HL-60/S4 treated with retinoic acid at 250 ng/mL for 4 days and 3 days (cell line): ENCODE measurements around the gene CBR4.

Experiments
- in situ Hi-C: fragments of 300-500 bp; cut with MboI; formaldehyde crosslinking; loops from 2 replicates; pipeline ENCODE4 v1.7.0; 2022; ENCODE audit warnings: low sequenced_read_pairs

CBR4 gene

DNA sequence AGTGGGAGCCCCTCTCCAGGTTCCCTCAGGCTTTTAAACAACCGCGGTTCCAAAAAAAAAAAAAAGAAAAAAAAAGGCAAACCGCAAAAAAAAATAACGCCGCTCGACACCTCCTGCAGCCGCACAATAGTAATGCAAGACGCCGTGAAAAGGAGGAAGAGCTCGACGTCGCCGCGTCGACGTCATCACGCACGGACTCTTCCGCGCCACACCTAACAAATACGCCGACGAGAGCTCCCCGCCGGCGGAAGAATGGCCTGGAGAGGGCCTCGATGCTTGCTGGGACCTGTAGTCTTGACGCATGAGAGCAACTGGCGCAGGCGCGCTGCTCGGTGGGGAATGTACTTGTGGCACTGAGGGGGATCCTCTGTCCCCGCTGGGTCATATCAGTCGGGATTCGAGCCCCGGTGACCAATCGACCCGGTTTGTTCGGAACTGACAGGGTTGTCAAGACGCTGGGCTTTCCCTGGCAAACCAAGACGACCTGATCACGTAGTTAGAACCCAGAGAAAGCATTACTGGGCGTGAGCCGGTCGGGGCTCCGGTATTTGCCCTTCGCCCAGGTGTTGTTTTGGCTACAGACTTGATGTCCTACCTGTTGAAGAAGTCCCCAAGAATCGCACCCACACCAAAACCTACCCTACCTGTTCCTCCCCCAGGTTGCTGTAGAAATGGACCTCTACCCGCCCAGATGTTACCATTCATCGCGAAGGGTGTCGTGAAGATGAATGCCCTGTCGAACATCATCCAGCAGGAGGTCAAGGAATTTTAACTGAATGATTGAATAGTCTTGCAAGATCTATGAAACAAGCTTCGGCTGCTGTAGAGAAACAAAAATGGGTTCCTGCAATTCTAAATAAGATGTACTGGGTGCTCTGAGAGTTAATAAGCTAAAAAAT, at the start of gene CBR4:
Gene CBR4, minus strand, starts transcription at position 131 of the 899 bp plus-strand sequence. CDS start 166 bp downstream, outside the sequence.
- in situ Hi-C loops, result loop anchor here (25.0 kb wide), 1 partner anchor 477 kb away; no protein-coding TSS in a partner anchor

DNA sequence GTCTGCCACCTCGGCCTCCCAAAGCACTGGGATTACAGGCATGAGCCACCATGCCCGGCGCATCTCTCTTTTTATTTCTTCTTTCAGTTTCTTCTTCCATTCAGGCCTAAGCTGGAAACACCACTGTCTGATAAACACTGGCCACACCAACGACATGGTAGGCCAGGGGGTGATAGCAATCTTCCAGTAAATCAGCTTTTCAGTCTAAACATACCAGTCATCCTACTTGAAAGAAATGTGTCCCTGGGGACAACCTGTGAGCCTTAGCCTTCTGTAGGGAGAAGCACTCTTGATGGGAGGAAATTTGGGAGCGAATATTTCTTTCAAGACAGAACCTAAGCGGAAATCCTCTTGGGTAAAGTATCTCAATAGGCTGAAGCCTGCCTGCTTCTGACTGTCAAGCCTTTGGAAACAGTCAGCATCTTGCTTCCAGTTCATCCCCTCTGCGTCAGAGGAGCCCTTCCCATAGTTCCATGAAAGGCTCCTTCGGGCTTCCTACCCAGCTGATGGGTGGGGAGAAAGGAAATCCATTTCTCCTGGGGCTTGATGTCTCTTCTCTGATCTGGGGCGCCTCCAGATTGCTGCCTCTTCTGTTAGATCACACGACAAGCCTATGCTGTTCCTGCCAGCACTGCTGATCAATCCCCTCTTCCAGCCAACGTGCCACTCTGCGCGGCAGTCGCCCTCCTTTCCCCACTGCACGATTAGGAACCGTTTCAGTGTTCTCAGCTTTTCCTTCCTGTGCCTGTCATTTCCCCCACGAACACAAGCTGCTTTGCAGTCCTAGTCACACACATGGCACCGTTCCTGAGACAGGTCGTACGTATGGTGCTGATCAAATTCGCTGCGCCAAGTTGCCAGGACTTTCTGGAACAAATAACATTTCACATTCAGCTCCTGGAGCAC, 49.5 kb upstream of the CBR4 start:
- in situ Hi-C loops, result no loop called here

DNA sequence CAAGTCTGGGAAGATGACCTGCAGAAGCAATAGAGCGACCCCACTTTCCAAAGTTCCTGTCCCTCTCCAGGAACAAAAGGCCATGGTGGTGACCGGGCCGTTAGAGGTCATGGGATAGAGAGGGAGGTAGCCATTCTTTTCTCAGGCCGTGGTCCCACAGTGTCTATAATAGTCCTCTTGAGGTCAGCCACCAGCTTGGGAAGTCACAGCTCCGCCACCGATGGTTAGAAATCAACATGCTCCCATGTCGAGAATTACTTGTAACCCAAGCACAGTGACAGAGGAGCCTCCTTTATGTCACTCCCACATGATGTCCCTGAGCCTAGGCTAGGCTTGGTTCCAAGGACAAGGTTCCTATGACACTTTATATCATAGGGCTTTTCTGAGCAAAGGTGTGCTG, 48.3 kb upstream of the CBR4 start:
- in situ Hi-C loops, result no loop called here

DNA sequence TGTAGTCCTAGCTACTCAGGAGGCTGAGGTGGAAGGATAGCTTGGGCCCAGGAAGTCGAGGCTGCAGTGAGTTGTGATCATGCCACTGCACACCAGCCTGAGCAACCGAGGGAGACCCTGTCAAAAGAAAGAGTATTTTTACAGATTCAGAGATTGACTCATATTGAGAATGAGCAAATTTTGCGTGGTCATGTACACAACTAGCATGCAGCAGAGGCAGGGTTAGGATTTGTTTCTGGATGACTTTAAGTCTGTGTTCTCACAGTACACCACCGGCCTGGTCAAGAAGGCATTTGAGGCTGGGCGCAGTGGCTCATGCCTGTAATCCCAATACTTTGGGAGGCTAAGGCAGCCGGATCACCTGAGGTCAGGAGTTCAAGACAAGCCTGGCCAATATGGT, 44.8 kb upstream of the CBR4 start:
- in situ Hi-C loops, result no loop called here

DNA sequence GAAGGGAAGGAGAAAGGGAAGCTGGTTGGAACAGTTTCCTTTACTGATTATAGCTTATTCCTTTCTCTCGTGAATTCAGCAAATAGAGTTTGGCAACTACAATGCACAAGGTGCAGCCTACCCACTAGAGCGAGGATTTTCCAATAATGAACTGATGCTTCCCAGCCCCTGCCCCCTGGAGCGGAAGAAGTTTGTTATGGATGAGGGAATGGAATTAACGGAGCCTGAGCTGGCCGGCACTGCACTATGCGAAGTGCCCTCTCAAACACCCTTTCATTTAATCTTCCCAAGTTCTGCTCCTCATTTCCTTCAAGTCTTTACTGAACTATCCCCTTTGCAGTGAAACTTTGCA, 42.5 kb upstream of the CBR4 start:
- in situ Hi-C loops, result no loop called here

DNA sequence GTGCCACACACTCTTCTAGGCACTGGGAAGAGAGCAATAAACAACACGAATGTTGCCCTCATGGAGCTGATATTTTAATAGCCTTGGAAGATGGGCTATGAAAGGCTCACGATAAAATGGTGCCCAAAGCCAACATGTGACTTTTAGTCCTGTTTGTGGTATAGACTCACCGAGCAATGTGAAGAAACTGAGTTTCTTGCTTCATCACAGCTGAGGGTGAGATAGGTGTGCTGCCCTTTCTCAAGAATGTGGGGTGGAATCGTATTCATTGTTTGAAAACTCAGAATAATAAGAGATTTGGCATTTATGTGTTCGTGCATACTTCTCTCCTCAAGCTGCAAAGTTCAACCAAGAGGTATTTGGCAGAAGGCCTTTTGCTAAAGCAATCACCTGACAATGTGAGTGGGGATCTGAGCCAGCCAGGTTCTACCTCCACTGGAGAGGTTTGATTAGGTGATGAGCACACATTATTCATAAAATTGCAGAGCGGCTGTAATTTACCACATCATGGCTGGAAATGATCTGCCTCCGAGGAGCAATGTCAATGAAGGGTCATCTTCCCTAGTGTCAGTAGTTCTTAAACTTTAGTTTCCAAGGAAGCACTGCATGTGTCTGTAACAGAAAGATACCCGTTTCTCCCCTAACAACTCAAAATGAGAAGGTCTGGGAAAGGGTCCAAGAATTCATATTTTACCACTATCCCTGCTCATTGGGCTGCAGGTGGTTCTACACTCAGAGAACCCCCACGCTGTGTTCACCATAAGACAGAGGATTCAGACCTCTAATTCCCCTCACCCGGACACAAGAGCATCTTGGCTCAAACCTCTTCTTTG, 41.9 kb upstream of the CBR4 start:
- in situ Hi-C loops, result no loop called here

DNA sequence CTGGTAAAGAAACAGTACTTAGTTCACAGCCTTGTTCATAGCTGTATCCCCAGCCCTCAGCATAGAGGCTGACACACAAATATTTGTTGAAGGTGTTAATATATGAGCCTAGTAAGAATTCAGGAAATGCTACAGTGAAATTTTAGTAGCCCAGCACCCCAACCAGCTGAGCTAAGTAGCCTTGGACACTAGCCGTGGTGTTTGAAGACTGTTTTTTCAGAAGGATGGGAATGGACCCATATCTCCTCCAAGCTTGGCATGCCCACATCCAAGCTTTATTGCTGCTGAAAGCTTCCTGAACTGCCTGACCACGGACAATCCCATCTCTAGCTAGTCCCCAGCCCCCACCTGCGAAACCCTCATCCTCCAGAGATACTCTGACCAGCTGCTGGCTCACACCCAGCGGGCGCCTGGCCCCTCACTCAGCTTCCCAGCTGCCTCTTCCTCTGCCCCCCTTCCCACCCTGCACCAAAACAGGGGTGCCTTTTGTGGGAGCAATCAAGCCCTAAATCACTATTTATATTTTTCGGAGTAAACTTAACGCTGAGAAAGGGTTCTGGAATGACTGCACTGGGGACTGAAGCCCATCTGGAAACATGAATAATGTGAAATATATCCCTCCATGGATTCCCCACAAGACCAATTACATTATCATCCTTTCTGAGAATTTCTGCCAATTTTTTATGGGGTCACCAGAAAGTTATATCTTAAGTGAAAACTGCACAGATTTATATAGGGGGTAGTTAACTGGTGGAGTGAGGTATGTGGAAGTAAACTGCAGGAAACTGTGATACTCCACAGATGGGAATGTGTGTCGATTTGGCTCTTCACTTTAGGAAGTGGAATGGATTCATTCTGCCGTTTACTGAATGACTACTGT, 41.1 kb upstream of the CBR4 start:
- in situ Hi-C loops, result no loop called here

DNA sequence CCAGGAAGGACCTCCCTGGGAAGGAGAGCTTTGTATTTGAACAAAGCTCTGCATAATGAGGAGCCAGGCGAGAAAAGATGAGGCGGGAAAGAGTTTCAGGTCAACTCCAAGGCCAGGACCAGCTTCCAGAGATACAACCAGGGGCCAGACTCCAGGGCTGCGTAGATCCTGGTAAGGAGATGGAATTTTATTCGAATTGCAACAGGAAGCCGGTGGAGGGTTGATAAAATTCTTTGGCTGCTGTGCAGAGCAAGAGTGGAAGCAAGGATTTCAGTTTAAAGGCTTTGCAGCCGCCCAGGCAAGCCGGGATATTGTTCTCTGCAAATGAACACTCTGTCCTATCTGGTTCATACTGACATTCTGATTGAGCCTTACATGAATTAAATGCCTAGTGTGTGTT, 40.2 kb upstream of the CBR4 start:
- in situ Hi-C loops, result no loop called here

DNA sequence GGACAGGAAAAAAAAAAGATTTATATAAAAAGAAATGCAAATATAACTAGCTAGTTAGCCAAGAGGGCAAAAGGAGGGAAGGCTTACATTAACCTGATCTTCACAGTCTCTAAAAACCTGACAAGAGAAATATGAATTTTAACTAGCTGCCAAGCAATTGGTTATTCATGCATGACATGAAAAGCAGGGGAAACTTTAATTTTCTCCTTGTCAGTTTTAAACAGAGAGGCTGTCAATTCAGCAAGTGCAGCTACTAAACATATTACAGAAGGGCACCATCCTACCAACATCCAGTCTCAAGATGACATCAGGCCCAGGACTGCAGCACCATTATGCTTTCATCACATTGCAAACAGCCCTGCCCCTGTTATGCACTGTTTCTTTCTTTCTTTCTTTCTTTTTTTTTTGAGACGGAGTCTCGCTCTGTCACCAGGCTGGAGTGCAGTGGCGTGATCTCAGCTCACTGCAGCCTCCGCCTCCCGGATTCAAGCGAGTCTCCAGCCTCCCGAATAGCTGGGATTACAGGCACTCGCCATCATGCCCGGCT, 38.9 kb upstream of the CBR4 start:
- in situ Hi-C loops, result no loop called here

DNA sequence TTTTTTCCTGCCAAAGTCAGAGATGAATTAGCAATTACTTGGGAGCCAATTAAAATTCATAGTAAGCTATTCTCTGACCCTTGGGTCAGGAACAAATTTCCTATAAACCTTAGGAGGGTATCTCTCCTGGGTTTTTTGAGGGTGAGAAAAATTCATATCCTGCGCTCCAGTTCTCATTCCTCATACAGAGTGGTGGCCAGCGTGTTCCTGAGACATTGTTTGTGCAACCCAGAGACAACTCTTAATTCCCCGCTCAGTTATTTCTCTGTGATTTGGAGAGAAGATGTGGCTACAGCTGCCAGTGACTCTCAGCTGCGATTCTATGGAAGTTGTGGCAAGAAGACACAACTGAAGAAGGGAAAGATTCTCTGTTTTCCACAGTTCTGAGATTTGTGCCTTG, 37.9 kb upstream of the CBR4 start:
- in situ Hi-C loops, result no loop called here

DNA sequence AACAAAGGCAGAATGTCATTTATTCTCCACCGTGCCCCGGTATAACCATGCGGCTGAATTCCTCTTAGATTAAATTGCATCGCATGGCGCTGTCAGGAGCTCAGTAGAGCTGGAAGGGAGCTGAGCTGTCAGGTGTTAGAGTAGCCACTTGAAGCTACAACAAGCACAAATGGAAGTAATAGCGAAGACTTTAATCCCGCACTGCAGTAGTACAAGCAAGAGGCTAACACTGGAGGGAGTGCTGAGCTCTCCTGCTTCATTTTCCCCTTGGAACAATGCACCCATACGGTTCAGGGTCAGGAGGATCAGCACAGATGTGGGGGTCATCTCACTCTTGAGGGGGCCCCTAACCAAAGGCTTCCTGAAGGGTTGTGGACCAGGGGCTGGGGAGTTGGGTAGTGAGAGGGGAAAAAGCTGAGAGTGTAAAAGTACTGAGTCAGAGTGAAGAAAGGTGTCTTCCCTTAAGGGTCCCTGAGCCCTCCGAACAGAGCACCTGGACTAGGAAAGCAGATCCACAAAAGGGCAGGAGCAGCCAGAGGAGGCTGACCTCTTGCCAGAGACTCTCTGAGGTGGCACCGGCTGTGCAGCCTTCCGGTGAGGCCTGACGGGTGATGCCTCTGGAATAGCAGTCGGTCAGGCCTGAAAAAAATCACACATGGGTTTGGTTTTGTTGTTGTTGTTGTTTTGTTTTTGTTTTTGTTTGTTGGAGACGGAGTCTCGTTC, 36.0 kb upstream of the CBR4 start:
- in situ Hi-C loops, result no loop called here

DNA sequence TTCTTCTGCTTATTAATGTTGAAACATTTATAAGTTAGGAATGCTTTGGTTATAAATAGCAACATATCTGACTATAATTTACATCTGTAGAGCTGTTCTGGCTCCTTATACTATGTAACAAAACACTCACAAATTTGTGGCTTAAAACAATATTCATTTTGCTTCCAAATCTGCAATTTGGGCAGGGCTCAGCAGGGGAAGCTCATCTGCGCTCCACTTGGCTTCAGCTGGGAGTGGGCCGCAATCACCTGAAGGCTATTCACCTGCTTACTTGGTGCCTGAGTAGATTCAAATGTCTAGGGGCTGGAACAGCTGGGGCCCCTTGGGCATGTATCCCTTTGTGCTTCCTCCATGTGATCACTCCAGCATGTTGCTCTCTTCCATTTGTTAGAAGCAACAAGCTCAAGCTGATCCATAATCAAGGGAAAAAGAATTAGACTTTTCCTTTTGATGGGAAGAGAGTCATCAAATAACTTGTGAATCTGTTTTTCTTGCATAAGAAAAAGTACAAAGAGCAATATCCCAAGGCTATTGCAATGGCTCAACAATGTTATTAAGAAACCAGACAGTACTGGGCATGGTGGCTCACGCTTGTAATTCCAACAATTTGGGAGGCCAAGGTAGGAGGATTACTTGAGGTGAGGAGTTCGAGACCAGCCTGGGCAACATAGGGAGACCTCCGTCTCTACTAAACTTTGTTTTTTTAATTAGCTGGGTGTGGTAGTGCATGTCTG, 34.8 kb upstream of the CBR4 start:
- in situ Hi-C loops, result no loop called here

DNA sequence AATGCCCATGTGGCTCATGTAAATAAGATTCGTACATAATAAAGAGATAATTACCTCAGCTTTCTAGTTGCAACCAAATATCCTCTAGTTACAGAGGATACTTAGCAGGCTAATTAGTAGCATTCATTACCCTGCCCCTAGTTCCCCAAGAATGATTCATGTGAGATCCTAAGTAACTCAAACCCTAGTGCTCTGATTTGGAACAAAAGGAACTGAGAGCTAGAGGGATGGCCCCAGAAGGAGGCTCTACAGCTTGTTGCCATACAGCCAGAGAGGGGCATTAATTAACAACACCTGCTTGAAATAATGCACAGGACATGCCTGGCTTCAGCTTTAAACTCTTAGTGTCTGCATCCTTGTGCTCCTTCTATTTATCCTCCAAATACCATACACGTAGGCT, 32.6 kb upstream of the CBR4 start:
- in situ Hi-C loops, result no loop called here

DNA sequence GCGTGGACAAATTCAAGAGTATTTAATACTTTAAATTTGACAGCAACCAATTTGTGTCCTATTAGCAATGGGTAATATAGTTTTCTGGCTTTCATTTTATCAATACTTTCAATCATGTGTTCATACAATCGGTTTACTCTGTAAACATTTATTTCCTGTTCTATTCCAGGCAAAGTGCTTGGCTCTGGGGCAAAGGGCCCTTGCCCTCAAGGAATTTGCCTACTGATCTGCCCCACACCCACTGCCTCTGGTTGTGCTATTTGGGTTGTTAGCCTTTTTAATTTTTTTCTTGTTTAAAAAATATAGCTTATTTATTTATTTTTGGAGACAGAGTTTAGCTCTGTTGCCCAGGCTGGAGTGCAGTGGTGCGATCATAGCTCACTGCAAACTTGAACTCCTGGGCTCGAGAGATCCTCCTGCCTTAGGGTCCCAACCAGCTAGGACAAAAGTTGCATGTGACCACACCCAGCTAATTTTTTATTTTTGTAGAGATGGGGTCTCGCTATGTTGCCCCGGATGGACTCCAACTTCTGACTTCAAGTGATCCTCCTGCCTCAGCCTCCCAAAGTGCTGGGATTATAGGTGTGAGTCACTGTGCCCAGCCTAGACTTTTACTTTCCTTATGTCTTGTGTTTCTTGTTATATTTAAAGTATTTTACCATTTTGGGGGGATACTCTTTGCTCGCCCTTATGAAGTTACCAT, 30.7 kb upstream of the CBR4 start:
- in situ Hi-C loops, result no loop called here

DNA sequence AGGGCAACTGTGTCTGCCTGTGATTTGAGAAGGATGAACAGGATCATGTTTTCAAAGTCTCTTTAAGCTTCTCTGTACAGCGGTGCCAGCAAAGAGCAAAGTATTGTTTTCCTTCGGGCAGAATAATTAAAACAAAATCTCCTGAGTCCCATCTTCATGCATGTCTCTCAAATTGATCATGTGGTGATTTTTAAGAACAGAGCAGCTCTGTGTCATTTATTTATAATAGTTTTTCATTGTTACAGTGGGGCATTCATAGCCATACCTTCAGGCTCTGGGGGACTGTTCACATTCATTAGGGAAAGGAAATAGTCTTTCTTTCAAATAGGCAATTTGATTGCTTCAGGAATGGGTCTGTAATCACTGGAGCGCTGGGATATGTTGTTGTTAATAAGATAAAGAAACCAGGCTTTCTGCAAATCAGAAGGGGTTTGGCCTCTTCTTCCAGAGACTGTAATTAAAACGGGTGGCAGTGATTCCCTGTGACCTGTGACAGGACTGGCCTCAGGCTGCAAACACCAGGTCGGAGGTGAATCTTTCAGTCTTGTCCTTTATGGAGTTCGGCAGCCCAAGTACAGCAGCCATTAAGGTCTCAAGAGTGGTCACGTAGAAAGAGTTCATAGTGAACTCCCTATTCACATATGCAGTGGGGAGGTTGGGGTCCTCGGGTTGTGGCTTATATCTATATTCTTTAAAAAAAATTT, 29.3 kb upstream of the CBR4 start:
- in situ Hi-C loops, result no loop called here

DNA sequence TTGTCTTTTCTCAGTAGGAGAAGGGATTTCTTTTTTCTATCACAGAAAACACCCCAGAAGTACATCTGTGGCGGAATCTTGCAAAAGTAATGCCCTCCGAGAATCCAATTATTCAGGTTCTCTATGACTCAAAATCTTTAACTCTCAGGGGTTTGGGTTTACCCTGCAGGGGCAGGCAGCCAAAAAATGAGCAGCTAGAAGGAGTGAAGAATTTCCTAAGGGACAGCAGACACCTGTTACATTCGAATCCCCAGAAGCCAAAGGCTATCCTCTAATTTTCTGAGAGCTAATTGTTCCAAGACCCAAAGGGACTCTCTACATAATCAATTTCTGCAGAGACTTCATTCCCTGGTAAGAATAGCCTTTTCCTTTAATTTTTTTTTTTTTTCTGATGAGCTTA, 27.5 kb upstream of the CBR4 start:
- in situ Hi-C loops, result no loop called here
